ENCODE results near the gene DENND6A. TPM values are rescaled to one million over a fixed set of nuclear protein-coding genes. Genes with fewer than 3 reads are reported as not detected.

Gene DENND6A
- total and polyA plus RNA-seq, 12 donors, result 7.8 to 29.3 (median 19.0) TPM

GRCh38 chr3:57688291-57688690 lies 4.6 kb downstream of the DENND6A start:
- TF ChIP-seq CTCF (IDR thresholded peaks at IDR 0.05), result no peak
- no peak for TF ChIP-seq POLR2A (IDR thresholded peaks at IDR 0.05)
- Histone ChIP-seq H3K27ac (no peak overlapping the region), H3K4me1 (replicated peaks in 1 of 2) (peaks cover 9 to 40% of the 10 kb centered on the region in 2 donors), H3K27me3 (no peaks in the 10 kb centered on the region), H3K4me3 (no peak overlapping the region), H3K9me3 (replicated peaks in 1 of 3) (no peaks in the 10 kb centered on the region), H3K36me3 (replicated peaks in 1 of 2) (no peaks in the 10 kb centered on the region)
- intact Hi-C loops (cut with DNase I), result no loop called here
- DNase-seq, result no peak
- WGBS, 4 donors, result 87 to 97% (median 92%) methylated on average over 3 of the region's 3 CpGs

GRCh38 chr3:57683286-57683685 lies 9.6 kb downstream of the DENND6A start:
- Histone ChIP-seq H3K36me3 (replicated peaks in 1 of 2) (no peaks in the 10 kb centered on the region), H3K27me3 (no peaks in the 10 kb centered on the region), H3K27ac (no peak overlapping the region), H3K4me3 (no peak overlapping the region), H3K4me1 (replicated peaks in 1 of 2) (peaks cover 4 to 31% of the 10 kb centered on the region in 2 donors), H3K9me3 (replicated peaks in 1 of 3) (no peaks in the 10 kb centered on the region)
- no peak for TF ChIP-seq POLR2A (IDR thresholded peaks at IDR 0.05)
- no peak for TF ChIP-seq CTCF (IDR thresholded peaks at IDR 0.05)
- intact Hi-C loops (cut with DNase I), result no loop called here
- 69 to 77% (median 74%) methylated on average over 2 of the region's 2 CpGs for WGBS, 4 donors
- DNase-seq, result no peak

- no peak overlapping the region for H3K27ac ChIP-seq
- no peaks in the 10 kb centered on the region for H3K36me3 ChIP-seq (replicated peaks in 1 of 2)
- 44 to 98% (median 73%) methylated on average over 1 of the region's 1 CpG for WGBS, 4 donors
- TF ChIP-seq CTCF (IDR thresholded peaks at IDR 0.05), result no peak
- no peak for TF ChIP-seq POLR2A (IDR thresholded peaks at IDR 0.05)
- DNase-seq, result no peak
- peaks cover 4 to 22% of the 10 kb centered on the region in 2 donors for H3K4me1 ChIP-seq (replicated peaks in 1 of 2)
- no peaks in the 10 kb centered on the region for H3K9me3 ChIP-seq (replicated peaks in 1 of 3)
- no peak overlapping the region for H3K4me3 ChIP-seq
- intact Hi-C loops (cut with DNase I), result no loop called here
- H3K27me3 ChIP-seq, result no peaks in the 10 kb centered on the region
Observed at GRCh38 chr3:57682284-57682683, 10.6 kb downstream of the DENND6A start.

GRCh38 chr3:57681691-57682090 lies 11.2 kb downstream of the DENND6A start:
- peaks cover 4 to 21% of the 10 kb centered on the region in 2 donors for H3K4me1 ChIP-seq (replicated peaks in 1 of 2)
- no peak for DNase-seq
- no peaks in the 10 kb centered on the region for H3K27me3 ChIP-seq
- 88 to 93% (median 90%) methylated on average over 1 of the region's 1 CpG for WGBS, 4 donors
- H3K4me3 ChIP-seq, result no peak overlapping the region
- no peak overlapping the region for H3K27ac ChIP-seq
- H3K9me3 ChIP-seq (replicated peaks in 1 of 3), result no peaks in the 10 kb centered on the region
- TF ChIP-seq POLR2A (IDR thresholded peaks at IDR 0.05) (no peak), CTCF (IDR thresholded peaks at IDR 0.05) (no peak)
- H3K36me3 ChIP-seq (replicated peaks in 1 of 2), result no peaks in the 10 kb centered on the region
- intact Hi-C loops (cut with DNase I), result no loop called here

Data from adrenal gland (tissue), 12 donors.